ENCODE results near the gene KIF2C. TPM values are rescaled to one million over a fixed set of nuclear protein-coding genes. Genes with fewer than 3 reads are reported as not detected.

Gene KIF2C
- total and polyA plus RNA-seq, 2 experiments from 2014 or later = 5.8 to 6.7 TPM

DNA sequence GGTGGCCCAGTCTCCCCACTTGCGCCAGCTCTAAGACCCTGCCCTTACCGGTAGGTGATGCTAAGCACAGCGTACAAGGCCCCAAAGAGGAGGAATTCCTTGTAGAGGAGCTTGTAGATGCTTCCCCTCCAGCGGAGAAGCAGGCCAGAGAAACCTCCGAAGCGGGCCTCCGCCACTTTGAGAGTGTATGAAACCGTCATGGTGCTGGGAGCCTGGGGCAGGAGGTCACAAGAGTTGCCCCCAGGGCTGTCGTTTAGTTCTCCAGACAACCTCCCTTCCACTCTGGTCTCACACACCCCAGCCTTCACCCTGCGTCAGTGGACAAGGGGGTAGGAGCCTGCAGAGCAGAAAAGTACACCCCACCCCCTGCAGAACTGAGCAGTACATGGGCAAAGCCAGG, 47.9 kb downstream of the KIF2C start:
- TF ChIP-seq EZH2 (IDR thresholded peaks at IDR 0.05; ENCODE audit: borderline replicate concordance) (no peak), EZH2phosphoT487 (IDR thresholded peaks at IDR 0.05; ENCODE audit: low read depth, severe bottlenecking, unreplicated experiment) (no peak)
- TF ChIP-seq, protein P1, sequence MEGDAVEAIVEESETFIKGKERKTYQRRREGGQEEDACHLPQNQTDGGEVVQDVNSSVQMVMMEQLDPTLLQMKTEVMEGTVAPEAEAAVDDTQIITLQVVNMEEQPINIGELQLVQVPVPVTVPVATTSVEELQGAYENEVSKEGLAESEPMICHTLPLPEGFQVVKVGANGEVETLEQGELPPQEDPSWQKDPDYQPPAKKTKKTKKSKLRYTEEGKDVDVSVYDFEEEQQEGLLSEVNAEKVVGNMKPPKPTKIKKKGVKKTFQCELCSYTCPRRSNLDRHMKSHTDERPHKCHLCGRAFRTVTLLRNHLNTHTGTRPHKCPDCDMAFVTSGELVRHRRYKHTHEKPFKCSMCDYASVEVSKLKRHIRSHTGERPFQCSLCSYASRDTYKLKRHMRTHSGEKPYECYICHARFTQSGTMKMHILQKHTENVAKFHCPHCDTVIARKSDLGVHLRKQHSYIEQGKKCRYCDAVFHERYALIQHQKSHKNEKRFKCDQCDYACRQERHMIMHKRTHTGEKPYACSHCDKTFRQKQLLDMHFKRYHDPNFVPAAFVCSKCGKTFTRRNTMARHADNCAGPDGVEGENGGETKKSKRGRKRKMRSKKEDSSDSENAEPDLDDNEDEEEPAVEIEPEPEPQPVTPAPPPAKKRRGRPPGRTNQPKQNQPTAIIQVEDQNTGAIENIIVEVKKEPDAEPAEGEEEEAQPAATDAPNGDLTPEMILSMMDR (IDR thresholded peaks at IDR 0.05; ENCODE audit: poor library complexity) = no peak
- no peaks in the 10 kb centered on the region for H3K79me2 ChIP-seq
- H3K4me3 ChIP-seq = no peak overlapping the region
- no peaks in the 10 kb centered on the region for H3K27me3 ChIP-seq
- no peak for DNase-seq (ENCODE audit: low spot score)
- H3K27ac ChIP-seq = no peak overlapping the region
- no peak overlapping the region for H3K4me2 ChIP-seq
- no peaks in the 10 kb centered on the region for H3K9me2 ChIP-seq (replicated peaks; ENCODE audit: insufficient read depth)
- H4K20me1 ChIP-seq (ENCODE audit: insufficient read depth, poor library complexity, severe bottlenecking) = no peaks in the 10 kb centered on the region
- H3K4me1 ChIP-seq (ENCODE audit: insufficient read depth) = peaks cover 21% of the 10 kb centered on the region
- H3K36me3 ChIP-seq (replicated peaks; ENCODE audit: insufficient read depth, low read depth) = no peaks in the 10 kb centered on the region
- 94% methylated on average over 10 of the region's 10 CpGs for WGBS (ENCODE audit: low lambda C conversion rate, missing lambda C conversion rate)
- no peak overlapping the region for H2AFZ ChIP-seq
- H3K9me3 ChIP-seq (ENCODE audit: low read depth) = no peaks in the 10 kb centered on the region

DNA sequence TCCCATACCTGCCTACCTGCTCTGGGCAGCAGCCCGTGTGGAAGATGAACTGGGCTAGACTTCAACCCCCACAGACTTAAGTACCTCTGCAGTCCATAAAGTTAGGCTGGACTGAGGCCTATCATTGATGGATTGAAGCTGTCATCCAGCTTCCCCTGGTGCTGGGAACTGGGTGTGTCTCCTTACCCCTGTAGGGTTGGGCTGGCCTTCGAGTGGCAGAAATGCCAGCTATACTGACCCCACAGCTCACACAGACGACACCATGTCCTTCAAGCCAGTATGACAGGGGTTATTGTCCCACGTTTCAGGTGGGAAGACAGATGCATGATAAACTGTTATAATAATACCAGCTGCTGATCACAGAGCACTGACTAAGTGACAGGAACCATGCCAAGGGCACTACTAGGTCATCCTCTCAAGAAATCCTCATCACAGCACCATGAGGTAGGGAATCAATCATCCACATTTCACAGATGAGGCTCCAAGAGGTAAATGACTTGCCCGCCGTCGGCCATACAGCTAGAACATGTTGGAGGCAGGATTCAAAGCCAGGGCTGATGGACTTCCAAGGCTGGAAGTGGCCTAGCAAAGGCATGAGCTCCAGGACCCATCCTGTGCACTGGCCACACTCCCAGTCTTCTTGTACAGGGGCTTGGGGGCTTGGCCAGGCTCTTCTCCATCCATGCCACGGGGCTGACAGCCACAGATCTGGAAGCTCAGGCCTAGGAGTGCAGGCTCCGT, 48.7 kb downstream of the KIF2C start, which contains the start of gene BEST4:
Gene BEST4, minus strand, starts transcription at position 51 of the 741 bp plus-strand sequence. CDS start 465 bp downstream, outside the sequence.
- 89% methylated on average over 9 of the region's 9 CpGs for WGBS (ENCODE audit: low lambda C conversion rate, missing lambda C conversion rate)
- H3K27ac ChIP-seq = no peak within 1 kb of the TSS

DNA sequence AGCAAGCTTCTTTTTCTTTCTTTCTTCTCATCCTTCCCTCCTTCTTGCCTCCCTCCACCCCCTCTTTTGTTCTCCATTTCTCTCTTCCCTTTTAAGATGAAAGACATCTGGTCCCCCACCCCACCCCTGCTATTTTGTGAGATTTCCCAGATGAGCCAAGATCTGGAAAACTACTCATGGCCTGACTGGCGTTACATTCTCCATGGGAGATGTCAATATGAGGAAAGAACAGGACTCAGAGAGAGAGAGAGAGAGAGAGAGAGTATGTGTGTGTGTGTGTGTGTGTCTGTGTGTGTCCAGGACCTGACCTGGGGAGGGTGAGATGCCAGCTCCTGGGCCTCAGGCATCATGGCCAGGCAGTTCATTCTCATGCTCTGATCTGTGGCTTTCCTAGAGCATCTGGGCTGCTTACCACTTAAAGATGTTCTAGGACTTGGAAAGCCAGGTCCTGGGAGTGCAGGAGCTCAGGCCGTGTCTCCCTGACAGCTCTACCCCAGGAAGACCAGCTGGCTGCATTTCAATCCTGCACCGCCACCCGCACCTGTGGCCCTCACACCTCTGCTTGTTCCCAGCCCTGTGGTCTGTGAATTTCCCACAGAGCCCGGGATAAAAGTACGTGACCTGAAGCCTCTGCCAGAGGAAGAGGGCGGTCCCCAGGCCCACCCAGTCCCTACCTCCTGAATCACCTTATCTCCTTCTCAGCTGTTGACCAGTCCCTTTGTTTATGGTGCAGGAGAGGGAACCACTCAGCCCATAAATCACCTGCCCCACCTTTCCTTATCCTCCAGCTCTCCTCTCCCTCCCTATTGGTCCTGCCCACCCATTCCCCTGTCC, 51.5 kb downstream of the KIF2C start:
- WGBS (ENCODE audit: low lambda C conversion rate, missing lambda C conversion rate) = 47% methylated on average over 7 of the region's 7 CpGs

More for the DNA sequence above, 48.7 kb downstream of the KIF2C start, which contains the start of gene BEST4:
- no peaks in the 10 kb centered on the region for H3K36me3 ChIP-seq (replicated peaks; ENCODE audit: insufficient read depth, low read depth)
- H3K4me3 ChIP-seq = no peak within 1 kb of the TSS
- DNase-seq (ENCODE audit: low spot score) = no peak
- no peaks in the 10 kb centered on the region for H3K9me2 ChIP-seq (replicated peaks; ENCODE audit: insufficient read depth)
- no peak within 1 kb of the TSS for H2AFZ ChIP-seq
- H3K4me1 ChIP-seq (ENCODE audit: insufficient read depth) = peaks cover 21% of the 10 kb centered on the region
- H3K4me2 ChIP-seq = no peak within 1 kb of the TSS
- H3K9me3 ChIP-seq (ENCODE audit: low read depth) = no peaks in the 10 kb centered on the region
- no peaks in the 10 kb centered on the region for H3K27me3 ChIP-seq
- no peaks in the 10 kb centered on the region for H3K79me2 ChIP-seq
- H4K20me1 ChIP-seq (ENCODE audit: insufficient read depth, poor library complexity, severe bottlenecking) = no peaks in the 10 kb centered on the region
- TF ChIP-seq, protein P1 (IDR thresholded peaks at IDR 0.05; ENCODE audit: poor library complexity) = no peak
- no peak for TF ChIP-seq EZH2phosphoT487 (IDR thresholded peaks at IDR 0.05; ENCODE audit: low read depth, severe bottlenecking, unreplicated experiment)
- TF ChIP-seq EZH2 (IDR thresholded peaks at IDR 0.05; ENCODE audit: borderline replicate concordance) = no peak

More for the DNA sequence above, 51.5 kb downstream of the KIF2C start:
- Histone ChIP-seq H3K79me2 (no peaks in the 10 kb centered on the region), H4K20me1 (ENCODE audit: insufficient read depth, poor library complexity, severe bottlenecking) (no peaks in the 10 kb centered on the region), H3K4me2 (no peak overlapping the region), H3K27me3 (no peaks in the 10 kb centered on the region), H3K36me3 (replicated peaks; ENCODE audit: insufficient read depth, low read depth) (no peaks in the 10 kb centered on the region), H2AFZ (no peak overlapping the region), H3K4me1 (ENCODE audit: insufficient read depth) (no peaks in the 10 kb centered on the region), H3K4me3 (no peak overlapping the region), H3K9me3 (ENCODE audit: low read depth) (no peaks in the 10 kb centered on the region), H3K27ac (no peak overlapping the region), H3K9me2 (replicated peaks; ENCODE audit: insufficient read depth) (no peaks in the 10 kb centered on the region)
- TF ChIP-seq, protein P1 (IDR thresholded peaks at IDR 0.05; ENCODE audit: poor library complexity) = no peak
- TF ChIP-seq EZH2 (IDR thresholded peaks at IDR 0.05; ENCODE audit: borderline replicate concordance) (no peak), EZH2phosphoT487 (IDR thresholded peaks at IDR 0.05; ENCODE audit: low read depth, severe bottlenecking, unreplicated experiment) (no peak)
- DNase-seq (ENCODE audit: low spot score) = peak; percentile 16

Data from hepatocyte (in vitro differentiated cells).